NCI-H1417 (cell line): ENCODE measurements around the gene PALS1.

Source experiments
- DNase-seq, 3 experiments: peaks; one replicate each; lab custom pipeline; 2025; lab: John Stamatoyannopoulos, UW

The PALS1 gene

GRCh38 chr14:67241411-67242167 is at the start of gene PALS1:
Gene PALS1 (plus strand): TSS chr14:67241435. CDS start chr14:67279171, 37,736 bp downstream.
- peak in 2 of 3 experiments; percentile 66 to 83 for DNase-seq

DNA sequence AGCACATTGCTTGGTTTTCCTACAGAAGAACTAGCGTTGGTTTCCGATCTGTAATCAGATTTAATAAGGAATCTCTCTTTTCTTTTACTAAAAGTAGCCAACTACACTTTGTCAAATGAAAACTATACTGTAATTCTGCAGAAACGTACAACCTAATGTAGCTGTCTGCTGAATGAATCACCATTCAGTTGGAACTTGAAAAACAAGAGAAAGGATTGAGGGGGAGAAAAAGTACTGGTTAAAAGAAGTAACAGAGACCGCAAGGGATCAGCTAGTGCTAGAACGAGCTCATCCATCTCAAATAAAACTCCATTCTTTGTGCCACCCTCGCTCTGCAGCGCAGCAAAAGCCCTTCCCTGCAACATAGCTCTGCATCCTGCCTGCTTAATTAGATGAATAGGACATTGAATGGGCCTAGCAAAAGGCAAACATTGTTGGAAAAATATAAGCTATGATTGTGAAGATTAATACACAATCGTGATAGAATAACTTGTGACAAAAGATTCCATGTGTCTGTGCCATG is 49.4 kb upstream of the PALS1 start:
- DNase-seq, result no peak

DNA sequence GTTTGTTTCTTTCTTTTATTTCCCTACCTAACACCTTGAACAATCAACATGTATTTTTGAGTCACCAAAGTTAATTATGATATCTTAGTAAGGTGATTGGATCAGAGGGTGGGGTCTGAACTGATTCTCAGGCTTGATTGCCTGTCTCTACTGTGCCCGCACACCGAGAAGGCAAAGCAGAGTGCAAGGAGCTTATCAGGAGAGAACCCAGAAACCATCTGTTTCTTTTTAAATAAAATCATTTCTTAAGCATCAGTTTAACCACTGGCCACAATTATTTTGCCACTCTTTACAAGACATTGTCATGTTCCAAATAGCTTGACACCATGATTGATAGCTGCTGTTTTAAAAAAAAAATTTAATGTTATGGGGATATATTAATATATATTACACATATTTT is 48.9 kb upstream of the PALS1 start:
- no peak for DNase-seq

DNA sequence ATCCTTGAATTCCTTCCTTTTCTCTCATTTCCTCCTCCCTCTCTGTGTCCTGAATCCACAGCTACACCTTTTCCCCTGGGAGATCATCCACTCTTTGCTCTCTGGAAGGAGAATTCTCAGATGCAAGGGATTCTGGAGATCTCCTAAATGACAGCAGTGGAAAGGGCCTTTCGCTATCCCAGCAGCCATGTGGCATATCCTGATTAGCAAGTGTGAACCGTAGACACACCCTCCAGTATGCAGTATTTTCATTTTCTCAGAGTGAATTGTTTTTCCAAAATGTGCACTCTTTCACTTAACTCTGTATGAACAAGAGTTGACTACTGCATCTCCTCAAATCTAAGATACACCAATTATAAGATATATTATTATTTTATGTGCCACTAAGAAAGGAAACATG is 46.0 kb upstream of the PALS1 start:
- DNase-seq, result no peak

GRCh38 chr14:67199016-67199415 is 42.2 kb upstream of the PALS1 start:
- no peak for DNase-seq

- no peak for DNase-seq
These were observed 33.4 kb upstream of the PALS1 start for GRCh38 chr14:67207810-67208209.

DNA sequence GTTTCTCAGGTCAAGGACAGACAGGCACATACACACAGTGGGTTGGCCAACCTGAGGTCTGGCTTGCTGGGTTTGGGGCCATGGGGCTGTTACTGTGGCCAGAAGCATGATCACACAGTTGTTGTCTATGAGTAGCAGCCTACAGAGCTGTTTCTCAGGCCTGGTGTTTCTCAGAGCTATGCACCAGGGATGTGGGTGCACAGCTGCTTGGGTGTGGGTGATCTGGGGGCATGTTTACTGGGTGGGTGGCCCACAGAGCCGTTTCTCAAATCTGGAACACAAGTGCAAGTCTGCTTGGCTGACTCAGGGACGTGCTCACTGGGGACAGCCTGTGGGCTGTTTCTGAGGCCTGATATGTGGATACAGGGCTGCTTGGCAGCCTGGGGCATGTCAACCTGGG is 23.1 kb upstream of the PALS1 start:
- DNase-seq, result no peak

GRCh38 chr14:67221248-67221981 is 19.8 kb upstream of the PALS1 start:
- DNase-seq, result no peak

DNA sequence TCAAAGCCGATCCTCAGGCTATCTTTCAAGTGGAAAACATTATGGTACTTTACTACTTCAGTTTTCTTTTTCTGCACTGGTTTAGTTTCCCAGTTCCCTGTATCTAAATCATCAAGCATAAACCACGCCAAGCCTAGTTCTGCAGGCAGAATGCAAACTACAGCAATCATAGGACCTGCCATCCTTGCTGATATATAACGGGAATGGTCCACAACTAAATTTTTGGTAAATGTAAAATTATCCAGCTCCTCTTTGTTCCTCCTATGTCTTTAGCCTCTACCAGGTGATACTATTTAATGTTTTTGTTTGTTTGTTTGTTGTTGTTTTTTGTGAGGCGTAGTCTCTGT is 19.3 kb upstream of the PALS1 start:
- no peak for DNase-seq

GRCh38 chr14:67225523-67225922 is 15.7 kb upstream of the PALS1 start:
- no peak for DNase-seq

DNA sequence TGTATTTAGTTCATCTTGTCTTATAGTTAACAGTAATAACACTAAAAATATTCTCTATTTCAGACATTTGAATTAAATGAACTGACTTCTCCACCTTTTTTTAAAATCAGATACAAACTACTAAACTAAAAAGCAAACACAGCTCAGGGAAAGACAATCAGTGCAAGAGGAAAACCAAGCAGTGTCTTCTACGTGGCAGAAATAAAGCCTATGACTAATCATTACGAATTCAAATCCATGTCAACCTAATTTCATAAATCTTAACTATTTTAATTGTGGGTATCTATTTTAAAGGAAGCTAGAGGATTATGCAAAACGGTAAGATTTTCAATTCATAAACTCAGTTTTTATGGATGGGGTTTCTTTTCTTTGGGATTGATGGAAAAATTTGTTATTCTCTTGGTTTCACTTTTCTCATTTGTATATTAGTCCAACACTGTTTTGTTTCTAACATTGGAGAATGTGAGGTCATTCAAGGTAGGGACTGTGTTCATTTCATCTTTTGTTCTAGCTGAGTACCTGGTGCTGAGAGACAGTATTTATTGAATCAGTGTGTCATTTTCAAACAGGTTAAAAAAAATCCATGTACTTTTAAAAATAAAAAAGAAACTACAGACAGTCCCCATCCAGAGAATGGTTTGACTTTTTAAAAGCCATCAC is 12.8 kb upstream of the PALS1 start:
- DNase-seq, result no peak

DNA sequence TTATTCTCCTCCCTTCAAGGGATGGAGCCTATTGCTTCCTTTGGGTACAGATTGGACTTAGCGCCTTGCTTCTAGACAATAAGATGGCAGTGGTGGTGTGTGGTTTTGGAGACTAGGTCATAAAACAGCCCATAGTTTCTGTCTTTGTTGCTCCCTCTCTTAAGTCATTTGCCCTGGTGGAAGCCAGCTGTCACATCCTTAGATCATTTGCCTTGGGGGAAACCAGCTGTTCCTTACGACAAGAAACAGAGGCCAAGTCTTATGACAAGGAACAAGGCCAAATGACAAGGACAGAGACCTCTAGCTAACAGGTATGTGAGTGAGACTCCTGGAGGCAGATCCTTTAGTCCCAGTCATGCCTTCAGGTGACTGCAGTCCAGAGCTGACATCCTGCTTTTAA is 9.2 kb upstream of the PALS1 start:
- no peak for DNase-seq

DNA sequence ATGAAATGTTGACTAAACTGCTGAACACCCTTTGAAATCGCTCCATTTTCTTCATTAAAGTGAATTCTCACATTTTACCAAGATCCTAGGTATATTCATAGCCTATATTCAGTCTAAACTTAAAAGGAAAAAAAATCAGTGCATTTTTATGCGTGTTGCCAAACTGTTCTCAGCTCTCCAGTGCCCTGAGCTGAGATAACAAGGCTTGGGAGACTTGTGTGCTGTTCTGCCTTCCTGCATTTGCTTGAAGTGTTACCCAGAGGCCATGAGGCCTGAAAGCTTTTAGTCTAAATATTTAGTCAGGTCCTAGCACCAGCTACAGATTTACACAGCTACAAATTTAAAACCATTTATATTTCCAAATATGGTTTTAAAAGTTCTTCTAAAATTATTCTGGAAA is 8.6 kb upstream of the PALS1 start:
- no peak for DNase-seq

DNA sequence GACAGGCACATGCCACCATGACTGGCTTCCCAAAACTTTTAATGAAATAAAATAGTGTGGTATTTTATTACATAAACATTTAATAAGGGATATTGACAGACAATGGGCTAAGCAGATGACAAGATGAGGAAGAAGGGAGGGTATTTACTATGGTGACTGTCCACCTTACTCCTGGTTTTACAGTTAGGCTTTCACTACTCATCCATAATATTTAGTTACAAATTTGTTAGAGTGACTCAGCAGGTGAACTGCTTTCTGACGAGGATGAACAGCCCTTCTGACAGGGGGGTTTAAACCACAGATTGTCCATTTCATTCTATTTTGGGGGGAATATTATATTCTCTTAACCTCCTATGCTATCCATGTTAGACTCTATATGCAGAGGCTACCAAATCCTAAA is 3.6 kb upstream of the PALS1 start:
- no peak for DNase-seq

DNA sequence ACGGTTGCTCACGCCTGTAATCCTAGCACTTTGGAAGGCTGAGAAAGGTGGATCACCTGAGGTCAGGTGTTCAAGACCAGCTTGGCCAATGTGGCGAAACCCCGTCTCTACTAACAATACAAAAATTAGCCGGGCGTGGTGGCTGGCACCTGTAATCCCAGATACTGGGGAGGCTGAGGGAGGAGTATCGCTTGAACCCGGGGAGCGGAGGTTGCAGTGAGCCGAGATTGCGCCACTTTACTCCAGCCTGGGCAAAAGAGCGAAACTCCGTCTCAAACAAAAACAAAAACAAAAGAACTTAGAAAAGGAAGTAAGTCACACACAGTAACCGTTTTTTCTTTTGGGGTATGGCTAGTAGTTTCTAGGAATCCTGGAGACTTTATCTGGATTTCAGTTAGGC is 1.7 kb upstream of the PALS1 start:
- no peak for DNase-seq

DNA sequence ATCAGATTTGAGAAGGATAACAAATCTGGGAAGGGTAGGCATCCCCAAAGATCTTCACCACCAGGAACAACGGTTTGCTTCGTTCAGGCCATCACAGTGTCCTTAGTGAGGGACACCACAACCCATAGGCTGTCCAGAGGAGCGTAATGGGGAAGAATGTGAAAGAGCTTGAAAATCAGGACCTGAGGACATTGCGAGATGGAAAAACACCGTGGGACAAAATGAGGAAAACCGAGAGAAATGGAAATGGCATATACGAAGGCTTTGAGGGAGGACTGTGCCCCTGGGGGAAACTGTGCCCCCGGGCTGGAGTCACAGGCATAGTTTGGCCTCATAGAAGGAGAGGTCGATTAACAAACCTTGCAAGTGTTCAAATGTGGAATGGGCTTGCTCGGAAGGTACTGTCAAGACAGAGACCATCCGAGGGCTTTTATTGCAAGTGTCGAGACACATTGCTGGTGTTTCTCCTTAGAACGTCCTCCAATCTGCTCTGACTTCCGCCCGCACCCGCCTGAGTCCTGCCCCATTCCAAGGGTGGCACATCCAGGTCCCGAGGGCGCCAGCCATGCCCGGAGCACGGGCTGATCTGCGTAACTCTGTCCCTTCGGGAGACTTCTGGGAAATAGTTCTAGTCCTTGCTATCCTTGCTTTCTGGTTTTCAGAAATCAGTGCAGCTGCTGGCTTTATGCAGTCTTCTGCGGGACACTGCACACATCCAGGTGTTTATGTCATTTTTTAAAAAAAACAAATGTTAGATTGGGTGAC is 885 bp upstream of the PALS1 start:
- DNase-seq, result peak in 1 of 3 experiments; percentile 38

DNA sequence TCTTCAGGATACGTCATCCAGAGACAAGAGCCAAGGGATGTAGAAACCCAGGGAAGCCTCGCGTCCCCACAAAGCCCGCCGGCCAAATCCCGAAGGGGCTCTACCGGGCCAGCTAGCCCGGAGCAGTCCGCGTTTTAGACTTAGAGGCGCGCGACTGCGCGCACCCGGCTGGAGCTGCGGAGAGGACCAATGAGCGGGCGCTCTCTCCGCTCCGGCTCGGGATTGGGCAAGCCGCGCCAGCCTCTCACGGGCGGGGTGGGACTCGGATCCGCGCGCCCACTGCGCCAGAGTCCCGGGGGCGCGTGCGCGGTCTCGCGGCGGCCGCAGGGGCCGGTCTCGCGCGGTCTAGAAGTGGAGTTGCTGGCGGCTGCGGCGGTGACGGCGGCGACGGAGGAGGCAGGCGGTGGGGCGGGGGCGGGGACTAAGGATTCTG is 241 bp upstream of the PALS1 start:
- DNase-seq, result peak; percentile 91 to 99 (median 92)

DNA sequence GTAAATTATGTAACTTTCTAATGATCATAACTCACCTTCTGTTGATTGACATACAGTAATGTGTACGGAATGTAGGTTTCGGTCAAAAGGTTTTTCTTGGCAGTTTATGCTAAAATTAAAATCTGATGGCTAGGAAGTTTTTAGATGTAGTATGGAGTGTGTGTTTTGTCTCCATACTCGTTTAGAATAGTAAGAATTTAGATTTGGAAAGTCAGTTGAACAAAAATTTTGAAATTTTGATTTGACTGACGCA is 859 bp downstream of the PALS1 start:
- DNase-seq, result no peak

DNA sequence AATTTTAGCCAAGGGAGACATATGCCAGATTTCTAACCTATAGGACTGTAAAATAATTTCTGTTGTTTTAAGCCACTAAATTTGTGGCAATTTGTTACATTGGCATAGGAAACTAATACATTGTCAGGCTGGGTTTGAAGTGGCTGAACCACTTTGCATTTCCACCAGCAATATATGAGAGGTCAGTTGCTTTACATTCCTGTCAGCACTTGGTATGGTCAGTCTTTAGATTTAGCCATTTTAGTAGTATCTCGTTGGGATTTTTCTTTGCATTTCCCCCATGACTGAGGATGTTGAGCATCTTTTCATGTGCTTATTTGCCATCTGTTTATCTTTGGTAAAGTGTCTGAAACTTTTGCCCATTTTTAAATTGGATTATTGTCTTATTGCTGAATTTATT is 3.9 kb downstream of the PALS1 start:
- DNase-seq, result no peak

- DNase-seq, result no peak
These were observed 10.5 kb downstream of the PALS1 start for GRCh38 chr14:67251573-67252226.

DNA sequence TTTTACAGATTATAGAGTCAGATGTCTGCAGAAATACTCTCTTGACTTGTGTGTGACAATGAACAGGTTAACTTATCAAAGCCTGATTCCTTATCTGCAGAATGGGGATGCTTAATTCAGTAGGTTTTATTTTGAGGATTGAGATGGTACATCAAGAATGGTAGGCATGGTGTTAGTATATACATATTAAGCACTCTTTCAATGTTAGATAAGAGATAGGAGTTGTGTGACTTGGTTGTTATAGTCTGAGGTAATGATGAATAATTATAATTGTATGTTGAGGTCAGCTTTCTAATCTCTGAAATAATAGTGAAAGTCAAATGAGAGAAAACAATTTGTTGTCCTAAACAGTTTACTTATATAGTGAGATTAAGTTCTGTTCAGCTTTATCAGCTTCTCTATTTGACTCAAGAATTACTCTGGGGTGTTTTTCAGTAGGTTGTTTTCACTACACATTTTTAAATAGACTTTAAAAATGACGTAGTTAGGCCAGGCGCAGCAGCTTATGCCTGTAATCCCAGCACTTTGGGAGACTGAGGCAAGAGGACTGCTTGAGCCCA is 11.9 kb downstream of the PALS1 start:
- no peak for DNase-seq

- no peak for DNase-seq
These were observed 16.7 kb downstream of the PALS1 start for GRCh38 chr14:67257906-67258305.
